ENCODE results near the gene BMP2K. TPM values are rescaled to one million over a fixed set of nuclear protein-coding genes. Genes with fewer than 3 reads are reported as not detected.
A peak's percentile ranks its signal among the peaks of the same experiment; 100 is the strongest.

The BMP2K gene
- total and polyA plus RNA-seq, 4 donors = 19.6 to 95.3 (median 40.4) TPM

DNA sequence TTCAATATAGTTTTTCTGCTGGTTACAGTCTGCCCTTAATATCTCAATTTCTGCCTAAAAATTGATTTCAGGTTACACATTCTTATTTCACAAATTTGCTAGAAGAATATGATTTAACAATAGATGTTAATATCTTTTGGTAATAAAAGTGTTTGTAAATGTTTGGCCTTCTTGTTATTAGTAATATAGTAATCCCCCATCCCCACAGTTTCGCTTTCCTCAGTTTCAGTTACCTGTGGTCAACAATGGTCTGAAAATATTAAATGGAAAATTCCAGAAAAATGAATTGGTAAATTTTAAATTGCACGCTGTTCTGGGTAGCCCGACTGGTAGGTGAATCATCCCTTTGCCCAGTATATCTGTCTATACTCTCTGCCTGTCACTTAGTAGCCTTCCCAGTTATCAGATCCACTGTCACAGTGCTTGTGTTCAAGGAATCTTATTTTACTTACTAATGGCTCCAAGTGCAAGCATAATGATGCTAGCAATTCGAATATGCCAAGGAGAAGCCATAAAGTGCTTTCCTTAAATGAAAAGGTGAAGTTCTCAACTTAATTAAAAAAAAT lies 3.5 kb upstream of the BMP2K start:
- H3K27me3 ChIP-seq (ENCODE audit: control insufficient read depth, insufficient read depth, low read length) = no peaks in the 10 kb centered on the region
- no CpG with 5 or more reads among the region's 4 CpGs for WGBS (ENCODE audit: insufficient coverage)
- no peaks in the 10 kb centered on the region for H3K4me1 ChIP-seq (ENCODE audit: control insufficient read depth, insufficient read depth, low read length)
- no peak for DNase-seq (ENCODE audit: low read depth in 4 of 6, low spot score in 6 of 6)
- no peaks in the 10 kb centered on the region for H3K9me3 ChIP-seq (ENCODE audit: control insufficient read depth, insufficient read depth, low read length)
- no peaks in the 10 kb centered on the region for H3K36me3 ChIP-seq (ENCODE audit: control insufficient read depth, insufficient read depth, low read length)
- no peak overlapping the region for H3K27ac ChIP-seq (ENCODE audit: low read depth, low read length)
- no peak overlapping the region for H3K4me3 ChIP-seq (ENCODE audit: low read depth, low read length)

DNA sequence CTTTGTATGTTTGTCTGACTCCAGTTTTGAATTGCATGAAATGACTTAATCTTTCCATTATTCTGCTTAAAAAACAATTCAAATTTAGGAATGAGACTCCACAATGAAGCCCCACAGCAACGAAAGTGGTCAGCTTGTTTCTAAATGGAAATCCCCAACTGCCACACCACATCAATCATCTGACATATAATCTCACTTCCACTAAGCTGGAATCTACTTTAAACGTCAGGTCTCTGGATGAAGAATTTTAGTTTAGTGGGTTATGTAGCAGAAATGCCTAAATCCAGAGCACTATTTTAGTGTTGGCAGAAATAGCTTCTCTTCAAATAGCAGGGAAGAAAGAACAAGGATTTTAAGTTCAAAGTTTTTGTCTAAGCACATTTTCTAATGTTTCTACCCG lies 1.7 kb upstream of the BMP2K start:
- no CpG with 5 or more reads among the region's 3 CpGs for WGBS (ENCODE audit: insufficient coverage)
- H3K9me3 ChIP-seq (ENCODE audit: control insufficient read depth, insufficient read depth, low read length) = no peaks in the 10 kb centered on the region
- no peak for DNase-seq (ENCODE audit: low read depth in 4 of 6, low spot score in 6 of 6)
- H3K36me3 ChIP-seq (ENCODE audit: control insufficient read depth, insufficient read depth, low read length) = no peaks in the 10 kb centered on the region
- no peaks in the 10 kb centered on the region for H3K27me3 ChIP-seq (ENCODE audit: control insufficient read depth, insufficient read depth, low read length)
- H3K4me1 ChIP-seq (ENCODE audit: control insufficient read depth, insufficient read depth, low read length) = no peaks in the 10 kb centered on the region
- peak overlapping the region; percentile 99 for H3K27ac ChIP-seq (ENCODE audit: low read depth, low read length)
- H3K4me3 ChIP-seq (ENCODE audit: low read depth, low read length) = peak overlapping the region; percentile 93

DNA sequence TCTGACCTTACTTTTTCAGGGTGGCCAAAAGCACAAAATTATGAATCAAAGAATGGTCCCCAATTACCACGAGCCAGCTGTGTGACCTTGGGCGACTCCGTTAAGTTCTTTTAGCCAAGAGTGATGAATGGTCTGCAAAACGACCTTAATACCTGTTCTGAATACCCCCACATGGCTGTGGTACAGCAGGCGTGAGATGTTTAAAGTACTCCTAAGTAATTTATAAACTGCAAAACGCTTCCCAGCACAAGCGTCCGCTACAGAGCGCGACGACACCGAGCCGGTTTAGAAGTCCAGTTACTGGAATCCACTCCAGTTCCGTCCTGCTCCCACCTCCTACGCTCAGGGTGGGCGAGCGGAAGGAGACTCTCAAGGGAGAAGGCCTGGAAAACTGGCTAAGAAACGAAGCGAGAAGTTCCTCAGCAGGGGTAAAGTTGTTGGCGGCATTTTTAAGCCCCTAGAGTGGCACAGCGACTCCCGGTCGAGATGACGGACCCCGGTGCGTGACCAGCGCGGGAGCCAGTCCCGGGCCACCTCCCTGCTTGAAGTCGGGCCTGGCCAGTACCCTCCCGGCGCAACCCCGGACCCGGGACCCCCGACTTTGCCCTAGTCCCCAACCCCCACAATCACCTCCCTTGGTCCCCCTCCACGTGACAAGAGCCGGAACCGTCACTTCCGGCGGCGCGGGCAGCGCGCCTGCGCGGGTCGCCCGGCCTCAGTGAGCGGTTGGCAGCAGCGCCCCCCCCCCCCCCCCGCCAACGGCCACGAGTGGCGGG lies 659 bp upstream of the BMP2K start:
- Histone ChIP-seq H3K27me3 (ENCODE audit: control insufficient read depth, insufficient read depth, low read length) (no peaks in the 10 kb centered on the region), H3K4me1 (ENCODE audit: control insufficient read depth, insufficient read depth, low read length) (no peaks in the 10 kb centered on the region), H3K4me3 (ENCODE audit: low read depth, low read length) (peak overlapping the region; percentile 93), H3K36me3 (ENCODE audit: control insufficient read depth, insufficient read depth, low read length) (no peaks in the 10 kb centered on the region), H3K9me3 (ENCODE audit: control insufficient read depth, insufficient read depth, low read length) (no peaks in the 10 kb centered on the region), H3K27ac (ENCODE audit: low read depth, low read length) (peak overlapping the region; percentile 99)
- WGBS (ENCODE audit: insufficient coverage) = under 1% methylated on average over 46 of the region's 54 CpGs
- peak; percentile 78 to 96 (median 87) for DNase-seq (ENCODE audit: low read depth in 4 of 6, low spot score in 6 of 6)

DNA sequence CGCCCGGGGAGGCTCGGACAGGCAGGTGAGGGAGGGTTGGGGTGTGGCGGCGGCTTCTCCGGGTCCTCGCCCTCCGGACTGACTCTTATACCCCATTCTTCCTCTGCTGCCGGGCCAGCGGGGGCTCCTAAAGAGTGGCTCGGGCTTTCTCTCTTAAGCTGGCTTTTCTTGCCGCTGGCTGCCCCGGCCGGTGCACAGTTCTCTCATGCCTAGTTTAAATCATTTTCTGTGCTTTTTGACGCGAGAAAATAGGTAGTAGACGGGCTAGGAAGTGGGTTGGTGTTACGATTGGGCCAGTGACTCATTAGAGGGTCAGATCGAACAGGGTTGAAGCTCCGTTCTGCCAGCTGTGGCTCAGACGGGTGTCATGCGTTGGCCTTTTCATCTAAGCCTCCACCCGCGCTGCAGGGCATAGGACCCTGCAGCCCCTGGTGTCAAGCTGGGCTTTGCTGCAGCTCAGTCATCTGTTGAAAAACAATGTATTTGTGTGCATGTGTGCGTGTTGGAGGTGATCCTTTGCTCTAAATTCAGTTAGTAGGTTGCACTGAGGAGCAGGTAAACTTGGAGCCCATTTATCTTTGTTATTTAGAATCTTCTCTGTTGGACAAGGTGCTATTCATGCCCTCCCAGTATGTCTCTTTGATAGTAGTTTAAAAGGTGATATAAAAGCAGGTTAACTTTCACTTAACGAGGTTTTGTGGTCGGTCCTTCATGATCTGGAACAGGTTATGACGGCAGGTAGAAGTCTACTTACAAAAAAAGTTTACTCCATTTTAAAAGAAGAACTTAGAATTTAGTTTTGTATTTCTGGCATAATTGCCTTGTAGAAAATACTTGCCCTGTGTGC lies 802 bp downstream of the BMP2K start:
- WGBS (ENCODE audit: insufficient coverage) = 0% methylated on average over 22 of the region's 28 CpGs
- H3K27me3 ChIP-seq (ENCODE audit: control insufficient read depth, insufficient read depth, low read length) = no peaks in the 10 kb centered on the region
- peak overlapping the region; percentile 83 for H3K4me3 ChIP-seq (ENCODE audit: low read depth, low read length)
- no peaks in the 10 kb centered on the region for H3K36me3 ChIP-seq (ENCODE audit: control insufficient read depth, insufficient read depth, low read length)
- DNase-seq (ENCODE audit: low read depth in 4 of 6, low spot score in 6 of 6) = peak in 4 of 6 donors; percentile 19 to 62 (median 46)
- H3K27ac ChIP-seq (ENCODE audit: low read depth, low read length) = peak overlapping the region; percentile 79
- no peaks in the 10 kb centered on the region for H3K4me1 ChIP-seq (ENCODE audit: control insufficient read depth, insufficient read depth, low read length)
- no peaks in the 10 kb centered on the region for H3K9me3 ChIP-seq (ENCODE audit: control insufficient read depth, insufficient read depth, low read length)

DNA sequence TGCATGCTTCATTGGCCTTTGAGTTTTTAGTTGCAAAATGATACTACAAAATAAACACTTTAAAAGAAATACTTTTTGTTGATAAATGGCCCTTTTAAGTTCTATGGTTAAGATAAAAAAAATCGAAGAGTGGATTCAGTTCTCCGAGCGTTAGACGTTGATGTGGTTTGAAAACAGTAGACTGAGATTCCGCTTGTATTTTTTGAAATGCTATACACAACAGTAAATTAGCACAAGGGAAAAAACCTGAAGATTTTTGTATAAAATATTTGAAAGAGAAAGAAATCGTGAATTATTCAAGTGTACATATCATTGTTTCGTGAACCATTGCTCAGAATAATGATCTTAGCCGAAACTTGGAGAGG lies 1.4 kb downstream of the BMP2K start:
- DNase-seq (ENCODE audit: low read depth in 4 of 6, low spot score in 6 of 6) = no peak
- no CpG with 5 or more reads among the region's 8 CpGs for WGBS (ENCODE audit: insufficient coverage)
- peak overlapping the region; percentile 83 for H3K4me3 ChIP-seq (ENCODE audit: low read depth, low read length)
- no peaks in the 10 kb centered on the region for H3K4me1 ChIP-seq (ENCODE audit: control insufficient read depth, insufficient read depth, low read length)
- H3K27me3 ChIP-seq (ENCODE audit: control insufficient read depth, insufficient read depth, low read length) = no peaks in the 10 kb centered on the region
- no peaks in the 10 kb centered on the region for H3K9me3 ChIP-seq (ENCODE audit: control insufficient read depth, insufficient read depth, low read length)
- peak overlapping the region; percentile 79 for H3K27ac ChIP-seq (ENCODE audit: low read depth, low read length)
- no peaks in the 10 kb centered on the region for H3K36me3 ChIP-seq (ENCODE audit: control insufficient read depth, insufficient read depth, low read length)

DNA sequence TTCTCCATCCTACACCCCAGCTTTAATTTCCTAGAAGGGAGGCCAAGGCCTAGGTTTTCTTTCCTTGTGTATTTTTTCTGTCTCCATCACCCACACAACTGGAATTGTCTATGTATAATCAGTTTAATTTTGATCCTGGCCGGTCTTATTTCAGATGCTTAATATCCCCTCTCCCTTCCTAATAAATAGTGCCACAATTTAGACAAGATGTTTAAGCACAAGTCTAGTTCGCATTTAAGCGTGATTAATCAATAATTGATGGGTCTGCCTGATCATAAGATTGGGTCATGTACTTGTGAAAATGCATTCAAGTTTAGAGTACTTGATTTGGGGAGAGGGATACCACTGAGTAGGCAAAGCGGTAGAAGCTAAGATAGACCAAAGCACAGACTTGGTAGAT lies 2.4 kb downstream of the BMP2K start:
- WGBS (ENCODE audit: insufficient coverage) = 50% methylated on average over 3 of the region's 4 CpGs
- DNase-seq (ENCODE audit: low read depth in 4 of 6, low spot score in 6 of 6) = no peak
- no peaks in the 10 kb centered on the region for H3K9me3 ChIP-seq (ENCODE audit: control insufficient read depth, insufficient read depth, low read length)
- peak overlapping the region; percentile 83 for H3K4me3 ChIP-seq (ENCODE audit: low read depth, low read length)
- H3K4me1 ChIP-seq (ENCODE audit: control insufficient read depth, insufficient read depth, low read length) = no peaks in the 10 kb centered on the region
- H3K27ac ChIP-seq (ENCODE audit: low read depth, low read length) = no peak overlapping the region
- no peaks in the 10 kb centered on the region for H3K36me3 ChIP-seq (ENCODE audit: control insufficient read depth, insufficient read depth, low read length)
- H3K27me3 ChIP-seq (ENCODE audit: control insufficient read depth, insufficient read depth, low read length) = no peaks in the 10 kb centered on the region

DNA sequence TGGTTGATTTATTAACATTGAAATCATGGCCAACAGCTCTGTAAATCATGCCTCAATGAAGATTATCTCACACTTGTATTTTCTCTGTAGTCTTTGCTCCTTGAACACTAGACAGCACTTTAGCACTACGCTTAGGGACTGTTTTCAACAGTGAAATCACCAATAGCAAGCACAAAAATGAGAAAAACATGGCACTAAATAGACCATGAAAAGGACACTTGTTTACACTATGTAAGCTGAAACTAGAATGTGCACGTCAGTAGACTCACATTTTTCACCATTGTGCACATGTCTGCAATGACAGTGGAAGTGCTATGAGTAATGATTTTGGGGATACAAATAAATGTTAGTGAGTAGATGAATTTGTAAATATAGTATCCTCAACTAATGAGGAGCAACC lies 3.1 kb downstream of the BMP2K start:
- H3K9me3 ChIP-seq (ENCODE audit: control insufficient read depth, insufficient read depth, low read length) = no peaks in the 10 kb centered on the region
- H3K27me3 ChIP-seq (ENCODE audit: control insufficient read depth, insufficient read depth, low read length) = no peaks in the 10 kb centered on the region
- 56% methylated on average over 1 of the region's 2 CpGs for WGBS (ENCODE audit: insufficient coverage)
- no peaks in the 10 kb centered on the region for H3K36me3 ChIP-seq (ENCODE audit: control insufficient read depth, insufficient read depth, low read length)
- H3K4me3 ChIP-seq (ENCODE audit: low read depth, low read length) = no peak overlapping the region
- no peak overlapping the region for H3K27ac ChIP-seq (ENCODE audit: low read depth, low read length)
- H3K4me1 ChIP-seq (ENCODE audit: control insufficient read depth, insufficient read depth, low read length) = no peaks in the 10 kb centered on the region
- DNase-seq (ENCODE audit: low read depth in 4 of 6, low spot score in 6 of 6) = no peak

DNA sequence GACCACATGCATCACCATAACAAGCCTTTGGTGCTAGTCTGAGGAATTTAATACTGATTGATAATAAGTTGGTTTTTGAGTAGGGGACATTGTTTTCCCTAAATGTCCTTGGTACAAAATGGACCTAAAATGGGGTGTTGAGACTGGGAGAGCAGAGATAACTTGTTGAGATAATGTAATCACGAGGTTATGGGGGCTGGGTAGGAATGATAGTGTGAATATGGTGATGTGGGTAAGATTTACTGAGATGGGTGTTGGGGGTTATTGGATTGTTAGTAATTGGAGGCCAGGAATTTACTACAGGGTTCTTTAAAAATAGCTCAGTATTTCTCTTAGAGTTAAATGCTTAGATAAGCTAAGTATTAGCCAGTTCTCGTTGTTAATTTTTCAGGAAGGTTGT lies 3.9 kb downstream of the BMP2K start:
- H3K36me3 ChIP-seq (ENCODE audit: control insufficient read depth, insufficient read depth, low read length) = no peaks in the 10 kb centered on the region
- WGBS (ENCODE audit: insufficient coverage) = 77% methylated on average over 1 of the region's 2 CpGs
- H3K9me3 ChIP-seq (ENCODE audit: control insufficient read depth, insufficient read depth, low read length) = no peaks in the 10 kb centered on the region
- H3K27ac ChIP-seq (ENCODE audit: low read depth, low read length) = no peak overlapping the region
- H3K27me3 ChIP-seq (ENCODE audit: control insufficient read depth, insufficient read depth, low read length) = no peaks in the 10 kb centered on the region
- H3K4me1 ChIP-seq (ENCODE audit: control insufficient read depth, insufficient read depth, low read length) = peaks cover 2% of the 10 kb centered on the region
- DNase-seq (ENCODE audit: low read depth in 4 of 6, low spot score in 6 of 6) = no peak
- no peak overlapping the region for H3K4me3 ChIP-seq (ENCODE audit: low read depth, low read length)

DNA sequence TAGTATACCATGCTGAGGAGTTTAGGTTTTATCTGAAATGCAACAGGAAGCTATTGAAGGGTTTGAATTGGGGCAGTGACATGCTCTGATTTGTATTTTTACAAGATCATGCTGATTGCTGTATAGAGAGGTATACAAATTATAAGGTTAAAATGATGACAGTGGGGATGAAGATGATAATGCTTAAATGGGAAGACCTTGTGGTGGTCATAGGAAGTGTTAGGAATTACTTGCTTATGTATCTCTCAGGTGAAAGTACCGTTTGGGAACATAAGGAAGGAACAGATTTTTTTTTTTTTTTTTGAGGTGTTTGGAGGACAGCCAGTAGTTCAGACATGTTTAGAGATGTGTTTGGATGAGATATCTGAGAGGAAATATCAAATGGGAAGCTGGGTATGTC lies 5.0 kb downstream of the BMP2K start:
- WGBS (ENCODE audit: insufficient coverage) = 87% methylated on average over 1 of the region's 1 CpG
- Histone ChIP-seq H3K36me3 (ENCODE audit: control insufficient read depth, insufficient read depth, low read length) (no peaks in the 10 kb centered on the region), H3K4me3 (ENCODE audit: low read depth, low read length) (no peak overlapping the region), H3K4me1 (ENCODE audit: control insufficient read depth, insufficient read depth, low read length) (peaks cover 3% of the 10 kb centered on the region), H3K9me3 (ENCODE audit: control insufficient read depth, insufficient read depth, low read length) (no peaks in the 10 kb centered on the region), H3K27ac (ENCODE audit: low read depth, low read length) (no peak overlapping the region), H3K27me3 (ENCODE audit: control insufficient read depth, insufficient read depth, low read length) (no peaks in the 10 kb centered on the region)
- no peak for DNase-seq (ENCODE audit: low read depth in 4 of 6, low spot score in 6 of 6)

Measured in spinal cord (tissue), 10 donors.